Mesenchymal stem cell (in vitro differentiated cells and primary cell): ENCODE data around the gene WAC.

Experiments
- DNase-seq: peaks from one replicate; pipeline ENCODE4 v3.0.0-alpha.2; 2013
- H2AFZ ChIP-seq: one replicate; pipeline ENCODE4 v1.6.1; 2013; ENCODE audit warnings: low read depth, mild to moderate bottlenecking, control low read depth, inconsistent platforms, low read length, moderate library complexity
- H2AK5ac ChIP-seq: 2 replicates; pipeline ENCODE4 v1.6.1; 2013; ENCODE audit warnings: low read length, moderate library complexity, mild to moderate bottlenecking, inconsistent platforms; ENCODE audit not compliant: severe bottlenecking
- H2BK120ac ChIP-seq: one replicate; pipeline ENCODE4 v1.6.1; 2013; ENCODE audit warnings: low read depth, mild to moderate bottlenecking, inconsistent platforms, low read length, moderate library complexity
- H2BK12ac ChIP-seq, 2 experiments: one replicate each; pipeline ENCODE4 v1.6.1; 2013; ENCODE audit warnings: inconsistent platforms in 2 of 2, low read length in 2 of 2, mild to moderate bottlenecking in 2 of 2, moderate library complexity in 2 of 2, control low read depth in 1 of 2
- H2BK15ac ChIP-seq: one replicate; pipeline ENCODE4 v1.6.1; 2013; ENCODE audit warnings: mild to moderate bottlenecking, low read depth, inconsistent platforms; ENCODE audit not compliant: poor library complexity, severe bottlenecking
- H2BK5ac ChIP-seq: 2 replicates; pipeline ENCODE4 v1.6.1; 2013; ENCODE audit warnings: low read depth, mild to moderate bottlenecking, low read length, control low read depth, inconsistent platforms; ENCODE audit not compliant: poor library complexity, severe bottlenecking
- H3K14ac ChIP-seq, 2 experiments: one replicate each; pipeline ENCODE4 v1.6.1; 2013; ENCODE audit warnings: inconsistent platforms in 2 of 2, low read length in 2 of 2, control low read depth in 1 of 2, mild to moderate bottlenecking in 1 of 2, moderate library complexity in 1 of 2
- H3K18ac ChIP-seq, 2 experiments: one replicate each; pipeline ENCODE4 v1.6.1; 2013; ENCODE audit warnings: inconsistent platforms in 2 of 2, low read length in 2 of 2, control low read depth in 1 of 2, low read depth in 1 of 2, mild to moderate bottlenecking in 1 of 2
- H3K23ac ChIP-seq, 2 experiments: one replicate each; pipeline ENCODE4 v1.6.1; 2013; ENCODE audit warnings: inconsistent platforms in 2 of 2, low read length in 2 of 2, mild to moderate bottlenecking in 2 of 2, moderate library complexity in 2 of 2, control low read depth in 1 of 2
- H3K27ac ChIP-seq: 2 replicates; pipeline ENCODE4 v1.5.1; 2013; ENCODE audit warnings: mild to moderate bottlenecking, moderate library complexity, low read length, control low read depth, inconsistent platforms; ENCODE audit not compliant: poor library complexity, severe bottlenecking
- H3K27me3 ChIP-seq, 2 experiments: 2 replicates each; pipeline versions ENCODE4 v1.6.1 to v1.7.0; 2013; ENCODE audit warnings: low read length in 2 of 2, mild to moderate bottlenecking in 2 of 2, moderate library complexity in 2 of 2, control low read depth in 1 of 2, inconsistent platforms in 1 of 2; ENCODE audit not compliant: control insufficient read depth in 1 of 2, insufficient read depth in 1 of 2
- H3K36me3 ChIP-seq, 2 experiments: 2 replicates each; pipeline versions ENCODE4 v1.6.1 to v1.7.0; 2013; ENCODE audit warnings: low read length in 2 of 2, control low read depth in 1 of 2, inconsistent platforms in 1 of 2, low read depth in 1 of 2, mild to moderate bottlenecking in 1 of 2; ENCODE audit not compliant: insufficient read depth in 2 of 2, control insufficient read depth in 1 of 2
- H3K4ac ChIP-seq, 2 experiments: one replicate each; pipeline ENCODE4 v1.6.1; 2013; ENCODE audit warnings: inconsistent platforms in 2 of 2, low read length in 2 of 2, mild to moderate bottlenecking in 2 of 2, moderate library complexity in 2 of 2, control low read depth in 1 of 2, low read depth in 1 of 2
- H3K4me1 ChIP-seq: 2 replicates; pipeline ENCODE4 v1.6.1; 2013; ENCODE audit warnings: low read depth, low read length, control low read depth; ENCODE audit not compliant: control insufficient read depth, insufficient read depth
- H3K4me2 ChIP-seq: 2 replicates; pipeline ENCODE4 v1.6.1; 2013; ENCODE audit warnings: low read length, mild to moderate bottlenecking, inconsistent platforms; ENCODE audit not compliant: poor library complexity, severe bottlenecking
- H3K4me3 ChIP-seq, 2 experiments: 2 replicates each; pipeline versions ENCODE4 v1.5.1 to v1.7.0; 2013; ENCODE audit warnings: low read length in 2 of 2, mild to moderate bottlenecking in 2 of 2, control low read depth in 1 of 2, low read depth in 1 of 2; ENCODE audit not compliant: insufficient read depth in 1 of 2
- H3K79me1 ChIP-seq: replicated peaks from 2 replicates; pipeline ENCODE4 v1.6.1; 2013; ENCODE audit warnings: mild to moderate bottlenecking, control low read depth, low read length, inconsistent platforms; ENCODE audit not compliant: poor library complexity, severe bottlenecking
- H3K9ac ChIP-seq: 2 replicates; pipeline ENCODE4 v1.7.0; 2013; ENCODE audit warnings: mild to moderate bottlenecking, low read length, moderate library complexity
- H3K9me3 ChIP-seq: 2 replicates; pipeline ENCODE4 v1.7.0; 2013; ENCODE audit warnings: mild to moderate bottlenecking, low read length; ENCODE audit not compliant: control insufficient read depth
- H4K8ac ChIP-seq: one replicate; pipeline ENCODE4 v1.6.1; 2013; ENCODE audit warnings: inconsistent platforms, mild to moderate bottlenecking, low read length, moderate library complexity
- H4K91ac ChIP-seq: one replicate; pipeline ENCODE4 v1.6.1; 2013; ENCODE audit warnings: mild to moderate bottlenecking, low read length, inconsistent platforms
- WGBS: methylation state at CpG from one replicate; pipeline ENCODE4 v1.1.7; 2013; ENCODE audit warnings: mixed read lengths; 5-methylcytosine and 5-hydroxymethylcytosine counted together

Gene WAC

DNA sequence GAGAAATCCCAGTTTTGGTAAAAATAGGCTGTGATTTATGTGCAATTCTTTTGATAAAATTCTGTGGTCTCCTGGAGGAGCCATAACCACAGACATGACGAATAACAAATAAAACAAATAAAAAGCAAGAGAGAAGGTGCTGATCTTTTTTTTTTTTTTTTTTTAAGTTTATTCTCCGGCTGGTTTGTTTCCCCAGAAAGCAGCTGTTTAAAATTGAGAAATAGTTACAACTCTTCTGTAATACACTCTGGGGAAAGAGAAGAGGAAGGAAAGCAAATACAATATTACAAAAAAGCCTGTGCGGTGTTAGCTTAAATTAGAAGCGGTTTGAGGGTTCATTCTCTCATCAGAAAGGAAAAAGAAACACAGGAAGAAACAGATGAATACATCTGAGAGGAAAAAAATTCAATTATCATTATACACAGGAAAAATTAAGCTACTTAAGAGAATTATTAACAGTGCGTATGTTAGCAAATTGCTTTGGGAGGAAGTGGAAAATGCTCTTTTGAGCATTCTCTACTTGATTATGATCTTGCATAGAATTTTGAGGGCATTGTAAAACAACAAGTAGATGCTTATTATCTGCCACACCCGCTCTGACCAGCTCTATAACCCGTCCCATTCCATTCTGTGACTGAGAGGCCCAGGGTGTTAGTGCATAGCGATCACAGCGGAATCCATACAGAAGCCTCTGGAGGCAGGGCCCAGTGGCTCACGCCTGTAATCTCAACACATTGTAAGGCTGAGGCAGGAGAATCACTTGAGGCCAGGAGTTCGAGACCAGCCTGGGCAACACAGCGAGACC lies 40.6 kb upstream of the WAC start:
- Histone ChIP-seq H3K36me3 (no peaks in the 10 kb centered on the region), H2AK5ac (no peak overlapping the region), H3K4me1 (peaks cover 2% of the 10 kb centered on the region), H2BK5ac (no peak overlapping the region), H3K4me3 (no peak overlapping the region), H3K14ac (no peak overlapping the region), H2BK15ac (no peak overlapping the region), H3K4ac (no peak overlapping the region), H4K8ac (no peak overlapping the region), H3K4me2 (no peak overlapping the region), H3K27ac (no peak overlapping the region), H2AFZ (no peak overlapping the region), H2BK12ac (no peak overlapping the region), H4K91ac (no peak overlapping the region), H2BK120ac (no peak overlapping the region), H3K9me3 (no peaks in the 10 kb centered on the region), H3K9ac (peak overlapping the region; percentile 36), H3K23ac (no peak overlapping the region), H3K18ac (no peak overlapping the region), H3K79me1 (no peaks in the 10 kb centered on the region), H3K27me3 (peaks cover 0 to 12% of the 10 kb centered on the region in 2 experiments)
- WGBS = 91% methylated on average over 9 of the region's 12 CpGs
- no peak for DNase-seq

DNA sequence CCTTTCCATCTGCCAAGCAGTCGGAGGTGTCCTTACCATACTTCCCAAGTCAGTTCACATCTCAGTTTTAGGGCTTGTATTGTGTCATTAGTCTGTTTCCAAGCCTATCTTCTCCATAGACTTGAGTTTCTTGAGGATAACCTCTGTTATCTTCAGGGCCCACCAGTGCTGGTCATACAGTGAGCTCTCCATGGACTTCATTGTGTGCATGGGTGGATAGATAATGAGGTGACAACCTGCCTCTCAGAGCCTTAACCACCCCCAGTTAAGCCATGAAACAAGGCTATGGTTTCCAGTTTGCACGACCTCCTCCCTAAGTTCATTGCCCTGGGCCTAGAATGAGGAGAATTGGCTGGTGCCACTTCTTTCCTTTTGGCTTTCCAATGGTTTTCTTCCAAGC lies 38.5 kb upstream of the WAC start:
- Histone ChIP-seq H2BK15ac (no peak overlapping the region), H3K18ac (no peak overlapping the region), H3K23ac (no peak overlapping the region), H3K4me1 (no peaks in the 10 kb centered on the region), H3K4ac (no peak overlapping the region), H3K9ac (no peak overlapping the region), H3K9me3 (no peaks in the 10 kb centered on the region), H3K79me1 (no peaks in the 10 kb centered on the region), H2AFZ (no peak overlapping the region), H2BK120ac (no peak overlapping the region), H3K14ac (no peak overlapping the region), H4K91ac (no peak overlapping the region), H2BK5ac (no peak overlapping the region), H3K27me3 (peaks cover 0 to 12% of the 10 kb centered on the region in 2 experiments), H3K36me3 (no peaks in the 10 kb centered on the region), H3K4me2 (no peak overlapping the region), H4K8ac (no peak overlapping the region), H2AK5ac (no peak overlapping the region), H2BK12ac (no peak overlapping the region), H3K27ac (no peak overlapping the region), H3K4me3 (no peak overlapping the region)
- WGBS = 82% methylated on average over 1 of the region's 2 CpGs
- DNase-seq = no peak

DNA sequence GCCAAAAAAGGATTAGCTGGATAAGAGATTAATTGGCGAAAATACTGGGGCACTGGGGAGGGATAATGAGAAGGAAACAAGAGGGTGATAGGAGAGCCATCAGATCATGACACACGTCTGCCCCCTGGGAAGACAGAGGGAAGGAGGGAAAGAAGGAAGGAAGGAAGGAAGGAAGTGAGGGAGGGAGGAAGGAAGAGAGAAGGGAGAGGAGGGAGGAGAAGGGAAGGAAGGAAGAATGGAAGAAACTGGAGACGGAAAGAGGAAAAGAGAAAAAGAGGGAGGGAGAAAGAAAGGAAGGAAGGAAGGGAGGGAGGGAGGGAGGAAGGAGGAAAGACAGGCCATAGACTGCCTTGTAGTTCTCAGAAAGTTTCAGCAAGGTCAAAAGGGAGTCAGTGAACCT lies 37.8 kb upstream of the WAC start:
- H3K36me3 ChIP-seq = no peaks in the 10 kb centered on the region
- DNase-seq = no peak
- no peak overlapping the region for H3K14ac ChIP-seq
- no peak overlapping the region for H2AK5ac ChIP-seq
- H3K4me1 ChIP-seq = no peaks in the 10 kb centered on the region
- H2BK12ac ChIP-seq = no peak overlapping the region
- H2BK120ac ChIP-seq = no peak overlapping the region
- no peak overlapping the region for H3K4ac ChIP-seq
- 78% methylated on average over 3 of the region's 3 CpGs for WGBS
- no peak overlapping the region for H4K8ac ChIP-seq
- H3K27me3 ChIP-seq = peaks cover 0 to 12% of the 10 kb centered on the region in 2 experiments
- no peak overlapping the region for H4K91ac ChIP-seq
- H3K4me2 ChIP-seq = no peak overlapping the region
- no peak overlapping the region for H3K9ac ChIP-seq
- no peak overlapping the region for H2AFZ ChIP-seq
- no peak overlapping the region for H2BK5ac ChIP-seq
- no peaks in the 10 kb centered on the region for H3K9me3 ChIP-seq
- no peak overlapping the region for H3K18ac ChIP-seq
- H3K27ac ChIP-seq = no peak overlapping the region
- H3K79me1 ChIP-seq = no peaks in the 10 kb centered on the region
- H3K23ac ChIP-seq = no peak overlapping the region
- H2BK15ac ChIP-seq = no peak overlapping the region
- H3K4me3 ChIP-seq = no peak overlapping the region

DNA sequence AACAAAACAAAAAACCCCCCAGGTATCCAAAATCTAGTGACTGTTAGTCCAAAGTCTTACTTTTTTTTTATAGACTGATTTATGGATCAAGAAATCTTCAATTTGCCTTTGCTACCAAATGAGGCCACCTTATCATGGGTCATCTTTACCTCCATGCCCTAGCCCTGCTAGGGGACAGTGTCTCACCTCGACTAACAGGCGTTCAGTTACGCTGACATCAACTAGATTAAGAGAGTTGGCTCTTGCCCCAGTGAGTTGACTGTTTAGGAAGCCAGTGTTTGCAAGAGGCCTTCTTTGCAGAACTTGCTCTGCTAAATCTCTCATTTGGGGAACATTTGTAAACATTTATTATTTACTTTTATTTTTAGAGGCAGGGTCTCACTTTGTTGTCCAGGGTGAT lies 36.9 kb upstream of the WAC start:
- no peak overlapping the region for H2BK12ac ChIP-seq
- H2AFZ ChIP-seq = no peak overlapping the region
- no peak overlapping the region for H4K8ac ChIP-seq
- no peak overlapping the region for H3K4me3 ChIP-seq
- no peak overlapping the region for H2BK120ac ChIP-seq
- no peak overlapping the region for H3K18ac ChIP-seq
- no peak overlapping the region for H3K23ac ChIP-seq
- no peak overlapping the region for H3K14ac ChIP-seq
- no peaks in the 10 kb centered on the region for H3K9me3 ChIP-seq
- H2BK5ac ChIP-seq = no peak overlapping the region
- no peaks in the 10 kb centered on the region for H3K36me3 ChIP-seq
- no peak overlapping the region for H3K4me2 ChIP-seq
- H4K91ac ChIP-seq = no peak overlapping the region
- H3K4me1 ChIP-seq = no peaks in the 10 kb centered on the region
- H3K27me3 ChIP-seq = peaks cover 0 to 10% of the 10 kb centered on the region in 2 experiments
- no peak overlapping the region for H2AK5ac ChIP-seq
- no peaks in the 10 kb centered on the region for H3K79me1 ChIP-seq
- H3K9ac ChIP-seq = no peak overlapping the region
- H2BK15ac ChIP-seq = no peak overlapping the region
- DNase-seq = no peak
- WGBS = 74% methylated on average over 3 of the region's 3 CpGs
- H3K4ac ChIP-seq = no peak overlapping the region
- no peak overlapping the region for H3K27ac ChIP-seq
